Caco-2 (cell line): ENCODE results near the gene IFITM10. TPM values are rescaled to one million over a fixed set of nuclear protein-coding genes. Genes with fewer than 3 reads are reported as not detected.
"Not testable (repeated sequence)": the region's sequence is repeated elsewhere in the genome, so short reads cannot be mapped to it uniquely, and the experiment has no call there.

ENCODE experiments used
- BruUV-seq: library from RNA; stranded (reverse); fragments of 400-500 nt; replicated peaks from 2 replicates; lab custom pipeline; 2021; lab: Mats Ljungman, UMichigan
- CTCF ChIA-PET: fragments of 300-600 bp; sonication (Branson Sonifier 250); formaldehyde crosslinking; loops from one replicate; lab custom pipeline; 2022; ENCODE audit warnings: antibody characterized with exemption; lab: Charles Lee
- POLR2A ChIA-PET: fragments of 300-600 bp; sonication (Branson Sonifier 250); formaldehyde crosslinking; loops from one replicate; lab custom pipeline; 2022; ENCODE audit warnings: antibody characterized with exemption; lab: Charles Lee
- DNase-seq, 2 experiments: peaks; one replicate each; pipeline versions ENCODE4 v3.0.0 to v3.0.0-alpha.2; 2020 to 2022
- H3K27me3 ChIP-seq: replicated peaks from 2 replicates; pipeline ENCODE4 v1.6.0; 2011; ENCODE audit warnings: low read length; ENCODE audit not compliant: control insufficient read depth, insufficient read depth
- H3K36me3 ChIP-seq: 2 replicates; pipeline ENCODE4 v1.5.1; 2011; ENCODE audit warnings: low read length; ENCODE audit not compliant: control insufficient read depth, insufficient read depth
- H3K4me1 ChIP-seq: fragments of 250-450 bp; sonication (Bioruptor Pico); 2 replicates; pipeline ENCODE4 v1.5.1; 2020; ENCODE audit warnings: mild to moderate bottlenecking
- H3K4me3 ChIP-seq: 2 replicates; pipeline ENCODE4 v1.5.1; 2011; ENCODE audit warnings: low read depth, mild to moderate bottlenecking, control low read depth, low read length
- H3K9me3 ChIP-seq: fragments of 250-450 bp; sonication (Bioruptor Pico); 2 replicates; pipeline ENCODE4 v1.5.1; 2020; ENCODE audit warnings: mild to moderate bottlenecking, moderate library complexity
- H3K27ac Mint-ChIP-seq: one replicate; pipeline ENCODE4 v1.8.0; 2022; ENCODE audit warnings: mixed read lengths; ENCODE audit not compliant: unreplicated experiment
- H3K27me3 Mint-ChIP-seq: one replicate; pipeline ENCODE4 v1.8.0; 2022; ENCODE audit warnings: mixed read lengths; ENCODE audit not compliant: insufficient read depth, unreplicated experiment
- H3K36me3 Mint-ChIP-seq: one replicate; pipeline ENCODE4 v1.8.0; 2022; ENCODE audit warnings: mild to moderate bottlenecking, mixed read lengths; ENCODE audit not compliant: insufficient read depth, unreplicated experiment
- H3K4me1 Mint-ChIP-seq: one replicate; pipeline ENCODE4 v1.8.0; 2022; ENCODE audit warnings: low read depth, mixed read lengths; ENCODE audit not compliant: unreplicated experiment
- H3K4me3 Mint-ChIP-seq: one replicate; pipeline ENCODE4 v1.8.0; 2022; ENCODE audit warnings: mild to moderate bottlenecking, moderate library complexity, mixed read lengths; ENCODE audit not compliant: unreplicated experiment
- H3K9me3 Mint-ChIP-seq: one replicate; pipeline ENCODE4 v1.8.0; 2022; ENCODE audit warnings: mixed read lengths; ENCODE audit not compliant: unreplicated experiment
- intact Hi-C: fragments of 100-400 bp; cut with micrococcal nuclease; formaldehyde crosslinking; loops from one replicate; pipeline ENCODE4 v1.10.0; 2022; ENCODE audit not compliant: unreplicated experiment
- total RNA-seq: library from RNA; stranded (reverse); gene quantifications from 2 replicates; pipeline ENCODE4 v1.2.3, GENCODE V29; 2022

The IFITM10 gene
- total RNA-seq, 1 experiment from 2014 or later: 2.7 TPM

- H3K36me3 ChIP-seq, CTCF ChIA-PET, H3K27me3 Mint-ChIP-seq, H3K27ac Mint-ChIP-seq, H3K9me3 ChIP-seq, BruUV-seq, H3K9me3 Mint-ChIP-seq, H3K4me1 Mint-ChIP-seq, H3K36me3 Mint-ChIP-seq, H3K27me3 ChIP-seq, H3K4me3 ChIP-seq, POLR2A ChIA-PET, intact Hi-C loops, H3K4me3 Mint-ChIP-seq: not testable (repeated sequence)
- peak in 1 of 2 experiments; percentile 10 for DNase-seq
- peaks cover 12% of the 10 kb centered on the region for H3K4me1 ChIP-seq
Observed at GRCh38 chr11:1683904-1684572, 66.4 kb downstream of the IFITM10 start.

- POLR2A ChIA-PET, BruUV-seq: not testable (repeated sequence)
- CTCF ChIA-PET: interaction anchor here (0.8 to 1.5 kb wide), 2 partner anchors 8 to 11 kb away, joined by 3 to 7 read pairs; no protein-coding TSS in a partner anchor
Observed at GRCh38 chr11:1683216-1683615, 67.2 kb downstream of the IFITM10 start.

More at GRCh38 chr11:1683216-1683615, 67.2 kb downstream of the IFITM10 start:
- H3K4me1 Mint-ChIP-seq, H3K27me3 Mint-ChIP-seq, H3K4me3 ChIP-seq, H3K27me3 ChIP-seq, H3K36me3 ChIP-seq, intact Hi-C loops, H3K9me3 Mint-ChIP-seq, H3K36me3 Mint-ChIP-seq, H3K9me3 ChIP-seq, H3K4me3 Mint-ChIP-seq, H3K27ac Mint-ChIP-seq: not testable (repeated sequence)
- peaks cover 12% of the 10 kb centered on the region for H3K4me1 ChIP-seq
- peak in 1 of 2 experiments; percentile 11 for DNase-seq

Other genes starting within 250 kb of the IFITM10 start
- gene DUSP8, start 178.3 kb downstream of the IFITM10 start, total RNA-seq: 7.7 and 12.1 TPM in 2 replicates
- not detected in 2 replicates for gene KRTAP5-1, start 165.3 kb downstream of the IFITM10 start, total RNA-seq
- not detected in 2 replicates for gene KRTAP5-2, start 152.3 kb downstream of the IFITM10 start, total RNA-seq
- not detected in 2 replicates for gene KRTAP5-3, start 142.1 kb downstream of the IFITM10 start, total RNA-seq
- not detected in 2 replicates for gene KRTAP5-4, start 128.5 kb downstream of the IFITM10 start, total RNA-seq
- not detected in 2 replicates for gene KRTAP5-5, start 120.8 kb downstream of the IFITM10 start, total RNA-seq
- gene KRTAP5-6, start 53.4 kb downstream of the IFITM10 start, total RNA-seq: not detected in 2 replicates
- 328 and 335 TPM in 2 replicates for gene CTSD, start 13.3 kb upstream of the IFITM10 start, total RNA-seq
- gene SYT8, start 84.4 kb upstream of the IFITM10 start, total RNA-seq: 11.3 and 14.9 TPM in 2 replicates
- gene TNNI2, start 88.4 kb upstream of the IFITM10 start, total RNA-seq: 5.7 and 8.6 TPM in 2 replicates
- gene LSP1, start 102.5 kb upstream of the IFITM10 start, total RNA-seq: 1.5 TPM in 1 of 2 replicates, not detected in the other
- not detected in 2 replicates for gene PRR33, start 141.3 kb upstream of the IFITM10 start, total RNA-seq
- 0.88 and 2.8 TPM in 2 replicates for gene TNNT3, start 169.1 kb upstream of the IFITM10 start, total RNA-seq
- gene MRPL23, start 196.7 kb upstream of the IFITM10 start, total RNA-seq: 7.8 and 15.0 TPM in 2 replicates
- gene H19, start 247.2 kb upstream of the IFITM10 start, total RNA-seq: 1.5 TPM in 2 replicates